HL-60 (cell line): ENCODE data around the gene TPRN.
"Not testable (repeated sequence)": the region's sequence is repeated elsewhere in the genome, so short reads cannot be mapped to it uniquely, and the experiment has no call there.

ENCODE experiments used
- CTCF ChIP-seq: IDR thresholded peaks from one replicate; pipeline ENCODE4 v1.5.1; 2011; ENCODE audit warnings: low read length, control low read depth, inconsistent platforms; ENCODE audit not compliant: insufficient read depth
- GABPA ChIP-seq: IDR thresholded peaks from 2 replicates; pipeline ENCODE4 v1.6.1; 2012; ENCODE audit warnings: low read depth
- POLR2AphosphoS5 ChIP-seq: IDR thresholded peaks from 2 replicates; pipeline ENCODE4 v1.6.1; 2012; ENCODE audit warnings: low read depth
- REST ChIP-seq: IDR thresholded peaks from 2 replicates; pipeline ENCODE4 v1.6.1; 2012; ENCODE audit warnings: low read depth; ENCODE audit not compliant: insufficient replicate concordance
- SPI1 ChIP-seq: IDR thresholded peaks from 2 replicates; pipeline ENCODE4 v1.6.1; 2012; ENCODE audit warnings: low read depth, mild to moderate bottlenecking, borderline replicate concordance

- TF ChIP-seq CTCF, GABPA, REST, POLR2AphosphoS5, SPI1: not testable (repeated sequence)
Observed at GRCh38 chr9:137239541-137240200, 39.1 kb upstream of the TPRN start.
